ENCODE measurements around the gene TAS2R8.
"Not testable (repeated sequence)": the region's sequence is repeated elsewhere in the genome, so short reads cannot be mapped to it uniquely, and the experiment has no call there.

TAS2R8 gene

GRCh38 chr12:10807186-10807585 lies at the start of gene TAS2R8:
TAS2R8 (minus strand) TSS chr12:10807286; CDS start chr12:10806980, 306 bp downstream.
- DNase-seq, result no peak

GRCh38 chr12:10855807-10856206 lies 48.7 kb upstream of the TAS2R8 start:
- DNase-seq, result no peak

DNA sequence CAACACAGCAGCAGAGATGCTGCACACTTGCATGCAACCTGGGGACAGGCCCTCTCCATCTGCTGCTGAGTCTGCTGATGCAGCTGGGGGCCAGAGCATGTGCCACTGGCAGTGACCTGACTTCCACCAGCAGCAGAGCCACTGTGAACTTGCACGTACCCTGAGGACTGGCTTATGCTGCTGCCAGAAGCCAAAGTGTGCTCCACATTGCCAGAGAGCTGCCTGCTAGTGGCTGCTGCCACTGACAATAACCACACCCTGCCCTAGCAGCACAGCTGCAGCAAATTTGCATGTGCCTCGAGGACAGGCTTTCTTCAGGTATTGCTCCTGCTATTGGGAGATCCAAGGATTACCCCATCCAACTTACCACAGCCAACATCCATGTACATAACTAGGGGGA lies 46.7 kb upstream of the TAS2R8 start:
- DNase-seq, result no peak

- DNase-seq, result no peak
These were observed 44.3 kb upstream of the TAS2R8 start for GRCh38 chr12:10851243-10851858.

DNA sequence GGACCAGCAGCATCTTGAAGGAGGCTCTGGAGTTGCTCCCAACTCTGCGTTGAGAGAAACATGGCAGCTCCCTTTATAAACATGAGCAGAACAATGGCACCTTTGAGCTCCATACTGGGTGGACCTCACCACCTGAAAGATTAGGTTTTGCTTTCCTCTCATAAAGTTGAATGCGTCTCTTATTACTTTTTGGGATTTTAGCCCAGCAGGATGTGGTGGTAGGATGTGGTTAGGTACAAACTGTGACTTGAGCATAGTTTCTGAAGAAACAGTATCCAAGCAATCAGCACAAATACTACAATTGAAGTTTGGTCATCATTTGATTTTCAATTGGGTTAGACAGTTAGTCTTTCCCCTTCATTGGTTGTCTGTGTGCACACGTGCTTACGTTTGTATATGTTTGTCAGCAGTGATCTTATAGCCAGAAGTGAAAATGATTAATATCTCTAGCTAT lies 42.4 kb upstream of the TAS2R8 start, which contains the start of gene PRR4:
Gene PRR4 (minus strand): TSS at position 51 of the 454 bp plus-strand sequence. CDS start 38 bp downstream, at position 13.
- DNase-seq, result no peak

DNA sequence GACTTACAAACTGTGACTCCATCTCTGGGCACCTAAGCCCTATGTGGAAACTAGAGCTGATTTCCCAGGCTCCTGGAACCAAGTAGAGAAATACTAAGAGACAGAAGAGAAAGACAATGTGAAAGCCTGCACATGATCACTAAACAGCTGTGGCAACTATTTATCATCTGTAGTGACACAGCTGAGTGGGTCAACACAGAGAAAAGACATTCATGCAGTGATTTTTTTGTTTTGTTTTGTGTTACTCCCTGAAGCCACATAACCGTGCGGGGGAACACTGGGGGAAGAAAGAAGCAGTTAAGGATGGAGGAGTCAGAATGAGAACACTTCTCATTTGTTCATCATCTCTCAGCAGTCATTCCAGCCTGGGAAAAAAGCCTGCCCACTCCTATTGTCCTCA lies 40.7 kb upstream of the TAS2R8 start:
- no peak for DNase-seq

DNA sequence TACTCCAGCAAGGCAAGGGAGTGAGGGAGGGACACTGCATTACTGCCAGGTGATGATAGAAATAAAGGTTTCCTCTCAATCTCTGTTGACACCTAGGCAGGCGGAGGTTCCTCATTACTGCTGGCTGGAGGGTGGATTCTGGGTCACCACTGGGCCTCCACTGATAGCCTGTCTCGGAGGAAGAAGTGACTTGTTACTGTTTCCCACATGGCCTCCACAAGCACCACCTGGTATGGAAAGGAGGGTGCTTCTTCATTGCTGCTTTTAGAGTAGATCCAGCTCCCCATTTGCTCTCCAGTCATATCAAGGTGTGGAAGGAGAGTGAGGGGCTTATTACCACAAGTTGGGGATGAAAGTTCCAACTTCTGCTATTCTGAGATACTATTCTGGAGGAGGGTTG lies 35.8 kb upstream of the TAS2R8 start:
- DNase-seq, result no peak

DNA sequence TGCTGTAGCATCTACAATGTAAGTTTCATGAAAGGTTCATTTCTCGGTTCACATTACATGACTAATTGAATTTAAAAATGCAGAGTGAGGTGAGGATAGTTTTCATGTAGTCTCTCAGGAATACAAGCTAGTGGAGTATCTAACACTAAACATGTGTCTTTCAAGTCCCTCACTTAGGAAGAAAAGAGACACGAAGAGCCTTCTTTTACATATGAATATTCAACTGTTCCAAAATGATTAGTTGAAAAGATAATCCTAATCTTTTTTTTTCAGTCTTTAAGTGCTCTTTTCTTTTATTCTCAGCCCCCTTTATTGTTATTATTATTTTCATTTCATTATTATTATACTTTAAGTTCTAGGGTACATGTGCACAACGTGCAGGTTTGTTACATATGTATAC lies 31.4 kb upstream of the TAS2R8 start:
- no peak for DNase-seq

- no peak for DNase-seq
These were observed 22.9 kb upstream of the TAS2R8 start for GRCh38 chr12:10829994-10830393.

GRCh38 chr12:10826258-10826657 lies 19.2 kb upstream of the TAS2R8 start, which contains the start of gene TAS2R10:
TAS2R10 (minus strand) TSS chr12:10826358; CDS start chr12:10826269, 89 bp downstream.
- DNase-seq, result no peak

DNA sequence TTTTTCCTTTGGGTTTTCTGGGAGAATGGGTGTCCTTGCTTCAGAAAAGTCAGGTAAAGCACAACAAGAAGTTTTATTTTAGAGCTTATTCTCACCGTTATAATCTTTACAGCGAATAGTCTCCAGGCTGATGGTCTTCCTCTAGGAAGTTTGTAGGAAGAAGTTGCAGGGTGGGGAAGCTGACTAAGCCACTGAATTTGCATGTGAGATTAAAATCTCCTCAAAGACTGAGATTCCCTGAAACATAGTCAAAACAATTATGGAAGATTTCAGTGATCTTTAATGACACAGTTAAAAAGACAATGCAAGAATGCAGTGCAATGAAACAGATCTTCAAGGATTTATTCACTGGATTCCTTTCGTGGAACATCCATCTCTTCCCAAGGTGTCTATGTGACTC lies 17.9 kb upstream of the TAS2R8 start:
- no peak for DNase-seq

GRCh38 chr12:10811883-10812536 lies 4.9 kb upstream of the TAS2R8 start:
- DNase-seq, result no peak

- no peak for DNase-seq
These were observed 3.0 kb upstream of the TAS2R8 start, which contains the start of gene TAS2R9 for GRCh38 chr12:10810068-10810467. TAS2R9 (minus strand) TSS chr12:10810168; CDS start chr12:10810075, 93 bp downstream.

DNA sequence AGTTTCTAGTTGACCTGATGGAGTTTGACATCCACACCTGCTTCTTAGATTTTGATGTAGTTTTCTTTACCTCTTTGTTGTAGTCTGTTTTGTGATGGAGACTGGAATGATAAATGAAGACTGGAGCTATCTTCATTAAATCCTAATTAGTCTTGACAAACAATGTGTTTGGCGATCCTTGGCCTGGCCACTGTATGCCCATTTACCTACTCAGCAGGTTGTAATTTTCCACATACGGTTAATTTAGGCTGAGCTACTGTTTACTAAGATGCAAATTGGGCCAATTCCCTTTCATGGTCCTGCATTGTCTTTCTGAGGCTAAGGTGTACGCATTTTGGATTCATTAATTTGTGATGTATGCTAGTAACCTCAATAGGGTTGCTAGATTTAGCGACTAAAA lies 4.5 kb downstream of the TAS2R8 start, which contains the start of gene TAS2R7:
Gene TAS2R7 (minus strand): TSS at position 41 of the 400 bp plus-strand sequence. CDS start 57 bp downstream, outside the sequence.
- DNase-seq, result no peak

GRCh38 chr12:10801741-10802140 lies 5.3 kb downstream of the TAS2R8 start:
- no peak for DNase-seq

DNA sequence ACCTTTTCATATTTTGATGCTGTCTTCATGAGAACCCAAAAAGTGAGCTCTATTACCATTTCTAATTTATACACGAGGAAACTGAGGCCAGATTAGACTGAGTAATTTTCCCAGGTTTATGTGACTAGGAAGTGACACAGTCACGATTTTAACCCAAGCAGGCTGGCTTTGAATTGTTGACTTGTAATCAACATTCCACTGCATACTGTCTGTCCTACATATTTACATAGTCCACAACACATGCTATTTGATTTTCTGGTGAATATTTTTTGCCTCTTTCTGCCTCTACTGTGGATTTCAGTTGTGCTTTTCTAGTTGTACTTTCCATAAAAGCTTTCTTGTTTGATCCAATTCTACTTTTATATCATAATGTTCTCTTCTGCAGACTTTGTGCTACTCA lies 12.9 kb downstream of the TAS2R8 start:
- no peak for DNase-seq

- DNase-seq, result not testable (repeated sequence)
These were observed 15.3 kb downstream of the TAS2R8 start for GRCh38 chr12:10791769-10792168.

- DNase-seq, result no peak
These were observed 23.8 kb downstream of the TAS2R8 start for GRCh38 chr12:10783252-10783651.

- no peak for DNase-seq
These were observed 28.0 kb downstream of the TAS2R8 start for GRCh38 chr12:10779103-10779502.

DNA sequence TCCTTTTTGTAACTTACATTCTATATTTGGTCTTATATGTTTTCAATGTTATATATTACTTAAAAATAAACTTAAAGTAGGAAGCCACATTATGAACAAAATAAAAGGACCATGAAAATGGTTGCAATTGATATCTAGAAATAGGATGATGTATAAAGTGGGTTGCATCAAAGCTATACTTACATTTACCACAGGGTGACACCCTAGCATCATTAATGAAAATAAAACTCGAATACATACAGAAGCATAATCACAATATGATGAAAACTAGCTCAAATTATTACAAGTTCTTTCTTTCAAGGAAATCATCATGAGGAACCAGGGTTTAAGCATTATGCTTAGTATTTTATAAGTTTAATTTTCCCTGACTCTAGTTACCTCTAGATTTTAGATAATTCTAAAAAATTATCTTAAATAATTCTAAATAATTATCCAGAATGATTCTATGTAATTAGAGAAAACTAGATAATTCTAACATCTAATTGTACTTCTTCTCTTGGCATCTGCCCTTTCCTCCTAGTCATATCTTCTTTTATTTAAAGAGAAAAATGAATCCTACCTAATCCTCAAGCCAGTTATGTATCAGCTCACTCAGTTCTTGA lies 35.9 kb downstream of the TAS2R8 start:
- DNase-seq, result no peak

GRCh38 chr12:10759657-10760056 lies 47.4 kb downstream of the TAS2R8 start:
- DNase-seq, result no peak

DNA sequence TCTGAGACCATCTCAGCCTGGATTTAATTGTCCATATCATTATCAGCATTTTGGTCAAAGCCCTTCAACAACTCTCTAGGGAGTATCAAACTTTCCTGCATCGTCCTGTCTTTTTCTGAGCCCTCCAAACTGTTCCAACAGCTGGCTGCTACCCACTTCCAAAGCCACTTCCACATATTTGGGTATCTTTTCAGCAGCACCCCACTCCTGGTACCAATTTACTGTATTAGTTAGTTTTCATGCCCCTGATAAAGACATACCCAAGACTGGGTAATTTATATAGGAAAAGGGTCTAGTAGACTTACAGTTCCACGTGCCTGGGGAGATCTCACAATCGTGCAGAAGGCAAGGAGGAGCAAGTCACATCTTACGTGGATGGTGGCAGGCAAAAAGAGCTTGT lies 50.9 kb downstream of the TAS2R8 start:
- no peak for DNase-seq
